Peyer's patch (tissue), 4 donors: ENCODE data around the gene CCDC12. TPM values are rescaled to one million over a fixed set of nuclear protein-coding genes. Genes with fewer than 3 reads are reported as not detected.

Source experiments
- DNase-seq, 3 donors: peaks; one replicate each; pipeline ENCODE4 v3.0.0-alpha.2; 2017 to 2019
- H3K27ac ChIP-seq, 4 donors: fragments of 200-600 bp; sonication (generic); one replicate each; pipeline ENCODE4 v1.5.1; 2016 to 2019
- H3K27me3 ChIP-seq, 2 donors: fragments of 200-600 bp; sonication (generic); one replicate each; pipeline ENCODE4 v1.5.1; 2019
- H3K36me3 ChIP-seq, 3 donors: fragments of 200-600 bp; sonication (generic); one replicate each; pipeline ENCODE4 v1.5.1; 2016 to 2019
- H3K4me1 ChIP-seq, 4 donors: fragments of 200-600 bp; sonication (generic); one replicate each; pipeline ENCODE4 v1.5.1; 2016 to 2019
- H3K4me3 ChIP-seq, 4 donors: fragments of 200-600 bp; sonication (generic); 1 replicate in 3 of 4; 2 replicates in 1 of 4; pipeline ENCODE4 v1.5.1; 2016 to 2019; ENCODE audit warnings: mild to moderate bottlenecking in 1 of 4
- H3K9me3 ChIP-seq, 4 donors: fragments of 200-600 bp; sonication (generic); one replicate each; pipeline ENCODE4 v1.5.1; 2016 to 2019; ENCODE audit warnings: mild to moderate bottlenecking in 1 of 4
- POLR2A ChIP-seq, 2 donors: fragments of 450-650 bp; IDR thresholded peaks; one replicate each; pipeline ENCODE4 v1.5.1; 2017; ENCODE audit warnings: antibody characterized with exemption in 2 of 2, mild to moderate bottlenecking in 2 of 2, moderate library complexity in 2 of 2
- total RNA-seq, 4 donors: library from RNA; depleted of rRNA; stranded (reverse); fragments of >200 nt; gene quantifications; one replicate each; pipeline ENCODE4 v1.1.0, GENCODE V29; 2016
- TF ChIP-seq, protein P1 (sequence below), 6 experiments: fragments of 450-650 bp in 4 of 6; fragments of 200-600 bp in 2 of 6; sonication (generic) in 1 of 6; IDR thresholded peaks; one replicate each; pipeline ENCODE4 v1.5.1; 2017 to 2019; ENCODE audit warnings: antibody characterized with exemption in 6 of 6, mild to moderate bottlenecking in 3 of 6, moderate library complexity in 1 of 6

CCDC12 gene
- total RNA-seq = 10 to 100 TPM; 41.7 to 90.0 (median 59.2) TPM

DNA sequence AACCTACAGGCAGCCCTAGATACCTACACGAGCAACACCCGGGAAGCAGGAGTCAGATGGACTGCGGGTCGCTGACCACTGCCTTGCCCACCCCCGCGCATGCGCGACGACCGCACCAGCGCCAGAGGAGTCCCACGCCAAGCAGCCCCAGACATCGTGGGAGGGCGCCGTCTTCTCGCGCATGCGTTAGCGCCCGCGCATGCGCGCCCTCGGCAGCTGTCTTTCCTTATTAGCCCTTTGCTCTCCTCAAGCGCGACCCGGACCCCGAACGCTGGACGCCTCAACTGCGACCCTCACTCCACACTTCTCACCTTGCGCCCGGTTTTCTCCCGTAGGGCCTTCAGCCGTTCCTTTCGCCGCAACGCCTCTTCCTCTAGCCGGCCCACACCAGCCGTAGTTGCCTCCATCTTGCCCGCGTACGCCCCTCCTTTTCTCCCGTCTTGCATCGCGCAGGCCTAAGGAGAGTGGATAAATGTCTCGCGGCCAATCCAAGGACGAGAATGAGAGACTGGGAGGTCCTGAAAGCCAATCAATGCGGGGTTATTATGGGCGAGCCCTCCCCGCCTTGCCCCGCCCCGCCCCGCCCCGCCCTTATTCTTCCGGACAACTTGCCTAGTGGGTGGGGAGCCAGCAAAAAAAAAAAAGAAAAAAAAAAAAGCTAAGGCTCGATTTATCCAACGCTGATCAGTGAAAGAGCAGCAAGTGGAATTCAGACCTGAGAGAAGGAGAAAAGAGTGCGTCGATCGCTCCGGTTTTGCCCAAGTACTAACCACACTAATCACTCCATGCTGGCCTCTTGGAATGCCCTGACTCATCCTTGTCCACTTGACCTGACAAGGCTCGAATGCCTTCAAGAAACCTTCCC lies at the start of gene CCDC12:
Gene CCDC12 (minus strand): TSS at position 420 of the 865 bp plus-strand sequence. CDS start 13 bp downstream, at position 407.
- no peaks in the 10 kb centered on the region for H3K9me3 ChIP-seq
- TF ChIP-seq, protein P1, sequence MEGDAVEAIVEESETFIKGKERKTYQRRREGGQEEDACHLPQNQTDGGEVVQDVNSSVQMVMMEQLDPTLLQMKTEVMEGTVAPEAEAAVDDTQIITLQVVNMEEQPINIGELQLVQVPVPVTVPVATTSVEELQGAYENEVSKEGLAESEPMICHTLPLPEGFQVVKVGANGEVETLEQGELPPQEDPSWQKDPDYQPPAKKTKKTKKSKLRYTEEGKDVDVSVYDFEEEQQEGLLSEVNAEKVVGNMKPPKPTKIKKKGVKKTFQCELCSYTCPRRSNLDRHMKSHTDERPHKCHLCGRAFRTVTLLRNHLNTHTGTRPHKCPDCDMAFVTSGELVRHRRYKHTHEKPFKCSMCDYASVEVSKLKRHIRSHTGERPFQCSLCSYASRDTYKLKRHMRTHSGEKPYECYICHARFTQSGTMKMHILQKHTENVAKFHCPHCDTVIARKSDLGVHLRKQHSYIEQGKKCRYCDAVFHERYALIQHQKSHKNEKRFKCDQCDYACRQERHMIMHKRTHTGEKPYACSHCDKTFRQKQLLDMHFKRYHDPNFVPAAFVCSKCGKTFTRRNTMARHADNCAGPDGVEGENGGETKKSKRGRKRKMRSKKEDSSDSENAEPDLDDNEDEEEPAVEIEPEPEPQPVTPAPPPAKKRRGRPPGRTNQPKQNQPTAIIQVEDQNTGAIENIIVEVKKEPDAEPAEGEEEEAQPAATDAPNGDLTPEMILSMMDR (IDR thresholded peaks at IDR 0.05) = no peak
- peak; percentile 83 to 86 for TF ChIP-seq POLR2A (IDR thresholded peaks at IDR 0.05)
- H3K4me1 ChIP-seq = peaks cover 0 to 61% (median 24%) of the 10 kb centered on the region in 4 donors

DNA sequence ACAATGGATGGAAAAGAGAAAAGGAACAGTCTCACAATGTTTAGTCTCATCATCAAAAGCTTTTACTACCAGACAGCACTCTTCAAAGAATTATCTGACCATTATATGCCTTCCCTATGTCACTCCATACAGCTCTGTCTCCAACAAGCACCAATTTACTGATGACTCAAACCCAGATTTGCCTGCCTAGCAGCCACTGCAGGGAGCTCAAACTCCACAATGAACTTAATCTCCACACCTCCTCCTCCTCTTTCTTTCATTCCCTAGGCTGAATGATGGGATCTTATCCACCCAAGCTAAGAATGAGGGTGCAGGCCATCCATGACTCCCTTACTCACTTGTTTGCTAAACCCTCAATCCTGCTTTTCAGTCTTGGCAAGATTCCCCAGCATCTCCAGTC lies 48.4 kb upstream of the CCDC12 start:
- Histone ChIP-seq H3K36me3 (peaks cover 0 to 5% (median 0%) of the 10 kb centered on the region in 3 donors), H3K4me1 (no peaks in the 10 kb centered on the region), H3K4me3 (no peak overlapping the region), H3K27me3 (no peaks in the 10 kb centered on the region), H3K27ac (no peak overlapping the region), H3K9me3 (no peaks in the 10 kb centered on the region)
- no peak for TF ChIP-seq POLR2A (IDR thresholded peaks at IDR 0.05)
- TF ChIP-seq, protein P1 (IDR thresholded peaks at IDR 0.05) = no peak
- no peak for DNase-seq

More for the DNA sequence above, at the start of gene CCDC12:
- no peaks in the 10 kb centered on the region for H3K36me3 ChIP-seq
- H3K27me3 ChIP-seq = no peaks in the 10 kb centered on the region
- H3K4me3 ChIP-seq = peak within 1 kb of the TSS; percentile 63 to 86 (median 78)
- peak; percentile 96 to 98 (median 97) for DNase-seq
- peak within 1 kb of the TSS; percentile 83 to 93 (median 90) for H3K27ac ChIP-seq

DNA sequence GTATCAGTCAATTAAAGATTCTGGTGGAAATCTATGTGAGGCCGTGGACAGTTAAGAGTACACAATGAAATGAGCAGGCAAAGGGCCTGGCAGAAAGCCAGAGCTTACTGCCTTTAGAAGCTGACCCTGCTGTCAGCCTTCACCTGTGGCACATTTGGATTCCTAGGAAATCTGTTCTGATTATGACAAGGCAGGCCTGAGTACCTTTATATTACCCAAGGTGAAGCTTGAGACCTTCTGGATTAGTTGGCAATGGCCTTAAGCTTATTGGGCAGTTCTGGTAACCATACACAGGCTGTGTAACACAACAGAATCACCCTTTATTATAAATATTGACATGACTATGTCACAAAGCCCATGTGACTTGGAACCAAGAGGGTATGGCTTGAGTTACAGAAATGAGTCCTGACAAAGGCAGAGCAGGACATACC lies 46.1 kb upstream of the CCDC12 start:
- peak overlapping the region in 1 of 4 donors; percentile 25 for H3K27ac ChIP-seq
- no peaks in the 10 kb centered on the region for H3K4me1 ChIP-seq
- peaks cover 0 to 5% (median 0%) of the 10 kb centered on the region in 3 donors for H3K36me3 ChIP-seq
- no peaks in the 10 kb centered on the region for H3K9me3 ChIP-seq
- peak in 1 of 3 donors; percentile 52 for DNase-seq
- TF ChIP-seq POLR2A (IDR thresholded peaks at IDR 0.05) = no peak
- TF ChIP-seq, protein P1 (IDR thresholded peaks at IDR 0.05) = no peak
- no peaks in the 10 kb centered on the region for H3K27me3 ChIP-seq
- H3K4me3 ChIP-seq = no peak overlapping the region

DNA sequence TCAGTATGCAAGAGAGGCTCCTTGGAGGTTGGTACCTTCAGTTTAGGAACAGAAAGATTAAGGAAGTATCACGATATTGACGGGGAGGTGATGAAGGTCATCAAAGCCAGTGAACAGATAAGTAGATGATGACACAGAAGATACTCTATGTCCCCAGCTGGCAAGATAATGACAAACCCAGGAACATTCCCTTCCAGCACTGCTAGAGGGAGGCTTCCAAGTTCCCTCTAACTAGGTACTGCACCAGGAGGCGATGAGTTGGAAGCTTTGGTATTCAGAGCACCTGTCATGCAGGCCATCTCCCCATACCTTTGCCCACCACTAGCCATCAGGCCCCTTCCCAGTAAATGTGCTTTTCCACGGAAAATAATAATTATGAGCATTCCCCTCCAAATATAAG lies 43.8 kb upstream of the CCDC12 start:
- peaks cover 0 to 13% (median 9%) of the 10 kb centered on the region in 4 donors for H3K4me1 ChIP-seq

DNA sequence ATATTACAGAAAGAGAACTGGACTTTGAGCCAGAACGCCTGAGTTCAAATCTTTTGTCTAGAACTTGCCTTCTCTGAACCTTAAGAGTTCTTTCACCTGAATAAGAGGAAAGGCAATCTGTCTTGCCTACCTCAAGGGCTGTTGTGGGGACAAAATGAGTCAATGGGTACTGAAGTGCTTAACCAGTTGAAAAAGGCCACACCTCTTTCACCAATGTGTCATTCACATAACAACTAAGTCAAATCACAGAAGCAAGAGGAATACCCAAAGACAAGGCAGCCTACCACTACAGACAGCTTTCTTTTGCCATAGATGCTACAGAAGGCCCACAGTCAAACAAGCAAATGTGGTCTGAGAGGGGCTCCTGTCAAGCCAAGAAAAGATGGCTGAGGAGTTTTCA lies 42.7 kb upstream of the CCDC12 start:
- no peak for DNase-seq
- H3K9me3 ChIP-seq = no peaks in the 10 kb centered on the region
- no peaks in the 10 kb centered on the region for H3K27me3 ChIP-seq
- H3K4me3 ChIP-seq = no peak overlapping the region
- no peak for TF ChIP-seq POLR2A (IDR thresholded peaks at IDR 0.05)
- TF ChIP-seq, protein P1 (IDR thresholded peaks at IDR 0.05) = no peak
- no peak overlapping the region for H3K27ac ChIP-seq
- H3K4me1 ChIP-seq = peaks cover 0 to 13% (median 9%) of the 10 kb centered on the region in 4 donors
- H3K36me3 ChIP-seq = peaks cover 0 to 28% (median 0%) of the 10 kb centered on the region in 3 donors

More for the DNA sequence above, 43.8 kb upstream of the CCDC12 start:
- Histone ChIP-seq H3K36me3 (peaks cover 0 to 19% (median 0%) of the 10 kb centered on the region in 3 donors), H3K27me3 (no peaks in the 10 kb centered on the region), H3K4me3 (no peak overlapping the region), H3K27ac (no peak overlapping the region), H3K9me3 (no peaks in the 10 kb centered on the region)
- TF ChIP-seq, protein P1 (IDR thresholded peaks at IDR 0.05) = no peak
- no peak for TF ChIP-seq POLR2A (IDR thresholded peaks at IDR 0.05)
- no peak for DNase-seq
